Putamen (tissue), 1 donor: Measurements from ENCODE around the gene CCDC85A.

Experiments used
- DNase-seq: peaks from one replicate; pipeline ENCODE4 v3.0.0-alpha.2; 2016; ENCODE audit warnings: low spot score

The CCDC85A gene

DNA sequence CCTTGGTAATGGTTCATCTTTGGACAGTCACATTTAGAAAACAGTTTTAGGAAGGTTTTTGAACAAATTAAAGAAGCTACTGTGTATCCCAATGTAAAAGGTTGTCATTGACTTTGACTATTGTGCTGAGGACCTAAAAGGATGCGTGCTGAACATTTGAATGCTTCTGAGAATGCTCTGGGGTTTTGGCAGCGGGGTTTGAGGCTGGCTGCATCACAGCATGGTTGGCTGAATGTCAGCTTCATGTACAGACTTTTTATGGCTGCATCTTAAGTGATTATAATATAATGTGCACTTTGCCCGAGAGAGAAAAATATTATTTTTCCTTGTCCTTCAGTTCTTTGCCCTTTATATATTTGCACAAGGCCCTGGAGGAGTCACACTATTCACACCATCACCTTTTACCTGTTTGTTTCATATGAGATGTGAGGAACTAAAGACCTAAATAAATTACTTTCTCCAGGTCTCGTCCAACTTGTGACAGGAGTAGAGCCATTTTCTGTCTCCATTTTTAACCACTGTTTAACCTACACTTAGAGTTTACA lies 125.9 kb downstream of the CCDC85A start:
- DNase-seq, result no peak

DNA sequence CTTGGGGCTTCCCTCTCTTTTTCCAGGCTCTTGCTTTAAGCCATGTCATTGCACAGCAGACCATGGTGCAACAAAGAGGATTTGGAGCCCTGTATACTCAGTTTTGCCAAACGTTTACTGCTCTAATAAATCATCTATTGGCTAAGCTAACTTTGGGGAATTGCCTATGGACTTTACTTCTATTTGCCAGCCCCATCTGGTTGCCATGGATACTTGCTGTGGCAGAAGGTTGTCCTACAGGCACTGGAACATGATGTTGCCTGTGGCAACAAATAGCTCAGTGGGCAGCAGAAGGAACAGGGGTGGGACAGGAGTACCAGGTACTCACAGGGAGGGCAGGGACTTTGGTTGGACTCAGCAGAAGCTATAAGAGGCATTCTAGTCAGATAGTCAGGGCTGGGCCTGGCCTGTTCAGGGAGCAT lies 129.7 kb downstream of the CCDC85A start:
- no peak for DNase-seq

DNA sequence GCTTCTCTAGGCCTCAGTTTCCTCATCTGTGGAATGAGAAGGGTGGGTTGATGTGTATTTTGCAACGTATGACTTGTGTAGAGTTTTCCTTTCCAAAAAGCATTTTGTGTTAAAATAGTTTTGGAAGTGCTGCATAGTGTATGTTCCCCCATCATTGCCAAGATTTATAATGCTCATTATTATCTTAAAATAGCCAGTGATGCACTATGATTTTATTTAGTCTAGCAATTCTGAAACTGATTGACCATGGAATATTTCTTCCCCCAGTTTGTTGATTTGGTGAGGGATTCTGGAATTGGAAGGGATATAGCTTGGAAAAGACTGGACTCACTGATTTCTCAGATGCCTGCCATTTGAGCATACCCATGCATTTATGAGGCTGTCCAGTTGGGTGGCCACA lies 130.6 kb downstream of the CCDC85A start:
- DNase-seq, result no peak

DNA sequence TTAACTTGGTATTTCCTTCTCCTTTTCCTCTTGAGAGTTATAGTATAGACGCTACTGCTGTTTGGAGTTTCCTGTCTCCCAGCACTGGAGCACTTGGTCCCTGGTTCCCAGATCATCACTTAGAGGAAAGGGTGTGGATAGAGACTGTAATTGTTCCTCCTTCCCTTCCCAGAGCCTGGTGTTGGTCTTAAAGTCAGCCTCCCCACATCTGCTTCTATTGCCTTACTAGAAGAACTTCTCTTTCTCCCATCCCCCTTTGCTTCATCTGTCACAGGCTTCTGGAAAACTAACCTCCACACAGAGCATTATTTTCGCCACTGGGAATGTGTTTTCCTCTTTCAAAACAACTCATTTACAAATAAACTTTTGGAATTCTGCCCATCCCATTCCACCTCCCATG lies 131.0 kb downstream of the CCDC85A start:
- no peak for DNase-seq

DNA sequence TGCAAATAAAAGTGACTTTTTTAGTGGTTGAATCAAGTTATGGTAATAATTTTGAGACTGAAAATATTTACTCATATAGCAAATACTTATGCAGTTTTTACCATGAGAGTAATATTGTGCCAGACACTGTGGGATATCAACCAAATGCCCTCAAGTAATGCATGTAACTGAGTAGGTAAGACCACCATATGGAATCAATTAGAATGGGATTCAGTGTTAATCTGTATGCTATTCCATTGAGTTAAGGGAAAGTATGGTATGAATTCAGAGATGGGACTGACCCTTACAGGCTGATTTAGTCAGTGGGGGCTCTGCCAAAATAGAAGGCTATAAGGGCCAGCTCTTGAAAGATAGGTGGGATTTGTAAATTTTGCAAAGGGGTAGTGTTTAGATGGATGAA lies 131.6 kb downstream of the CCDC85A start:
- no peak for DNase-seq

DNA sequence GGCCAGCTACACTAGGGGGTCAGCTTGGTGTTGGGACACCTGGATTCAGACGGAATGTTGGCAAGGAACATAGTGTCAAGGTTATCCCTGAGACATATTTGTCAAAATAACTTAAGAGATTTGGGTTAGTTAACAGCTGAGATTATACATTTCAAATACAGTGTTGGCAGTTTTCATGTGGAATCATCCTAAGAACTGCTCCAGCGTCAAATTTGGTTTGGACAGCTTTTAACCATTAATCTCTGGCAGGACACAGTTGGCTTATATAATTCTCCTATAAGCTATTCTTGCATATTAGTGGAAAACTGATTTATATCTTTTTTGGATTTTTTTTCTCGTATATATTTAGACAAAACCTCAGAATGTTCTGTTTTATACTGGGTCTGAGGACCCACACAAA lies 132.2 kb downstream of the CCDC85A start:
- no peak for DNase-seq

DNA sequence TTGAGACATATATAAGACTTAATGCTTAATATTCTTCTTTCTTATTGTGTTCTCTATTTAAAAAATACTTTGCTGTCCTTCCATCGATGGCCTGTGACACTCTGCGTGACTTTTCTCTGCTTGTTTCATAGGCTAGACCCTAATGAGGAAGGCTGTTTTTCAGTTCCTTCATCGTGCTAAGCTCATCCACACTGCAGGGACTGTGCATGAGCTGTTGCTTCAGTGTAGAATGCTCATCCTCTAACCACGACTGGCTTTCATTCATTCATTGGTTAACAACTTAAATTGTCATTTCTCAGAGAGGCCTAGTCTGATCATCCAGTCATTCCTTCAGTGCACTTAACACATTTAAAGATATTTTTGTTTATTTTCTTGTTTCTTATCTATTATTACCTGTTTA lies 134.4 kb downstream of the CCDC85A start:
- DNase-seq, result no peak

DNA sequence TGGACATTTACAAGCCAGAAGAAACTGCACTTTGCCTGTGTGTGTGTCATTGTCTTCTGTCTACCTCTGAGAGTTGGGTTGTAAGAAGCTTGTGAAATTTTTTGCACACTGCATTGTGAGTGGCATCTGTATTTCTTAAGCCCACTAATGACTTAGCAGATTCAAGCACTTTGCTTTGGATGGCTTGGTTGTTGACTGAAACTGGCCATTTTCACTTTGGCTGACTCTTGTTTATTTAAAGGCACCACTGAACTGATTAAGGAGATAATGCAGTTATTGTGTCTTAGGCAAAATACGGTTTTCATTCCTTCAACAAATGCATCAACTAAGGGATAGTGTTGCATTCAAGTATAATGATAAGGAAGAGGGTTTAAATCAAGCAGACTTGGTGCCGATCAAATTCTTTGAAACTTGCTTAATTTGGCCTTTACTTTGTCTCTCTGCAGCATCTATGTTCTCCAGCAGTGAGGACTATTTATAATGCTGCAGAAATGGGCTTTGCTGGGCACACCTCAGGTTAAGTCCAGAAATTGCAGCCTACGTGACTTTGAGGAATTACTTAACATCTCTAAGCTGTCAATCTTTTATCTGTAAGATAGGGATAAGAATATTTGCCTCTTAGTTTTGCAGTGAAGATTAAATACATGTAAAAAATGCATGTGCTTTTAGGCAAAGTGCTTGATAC lies 142.0 kb downstream of the CCDC85A start:
- DNase-seq, result no peak

DNA sequence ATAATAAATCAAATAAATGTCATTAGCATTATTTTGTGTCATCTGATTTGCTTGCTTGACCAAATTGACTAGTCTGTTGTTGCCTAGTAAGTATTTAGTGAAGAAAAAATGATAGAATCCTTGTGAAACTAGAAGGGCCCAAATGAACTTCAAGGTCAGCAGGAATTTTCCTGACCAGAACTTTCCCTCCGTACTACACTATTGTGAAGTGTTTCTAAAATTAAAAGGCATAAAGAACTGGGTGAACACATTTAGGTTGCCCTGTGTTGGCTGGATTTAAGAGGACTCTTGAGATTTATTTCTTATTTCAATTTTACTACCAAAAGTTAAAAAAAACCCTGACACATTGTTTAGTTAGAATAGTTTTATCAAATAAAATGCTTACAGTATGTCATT lies 142.6 kb downstream of the CCDC85A start:
- DNase-seq, result no peak

DNA sequence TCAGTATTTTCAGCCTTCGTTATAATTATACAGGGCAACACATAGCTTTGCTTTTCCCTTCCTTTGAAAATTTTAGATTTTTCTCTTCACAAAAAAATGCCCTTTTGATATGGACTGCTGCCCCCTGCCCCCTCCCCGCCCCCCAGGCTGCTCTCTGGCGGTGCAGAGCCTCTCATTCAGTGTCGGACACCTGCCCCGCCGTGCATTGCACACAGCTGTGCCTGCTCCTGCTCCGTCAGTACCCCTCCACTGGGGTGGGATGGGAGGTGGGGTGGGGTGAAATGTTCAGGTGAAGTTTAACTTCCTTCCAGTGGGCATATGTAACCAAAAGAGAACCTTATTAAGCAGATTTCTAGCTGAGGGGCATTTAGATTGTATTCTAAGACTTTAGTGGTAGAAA lies 148.0 kb downstream of the CCDC85A start:
- DNase-seq, result no peak

DNA sequence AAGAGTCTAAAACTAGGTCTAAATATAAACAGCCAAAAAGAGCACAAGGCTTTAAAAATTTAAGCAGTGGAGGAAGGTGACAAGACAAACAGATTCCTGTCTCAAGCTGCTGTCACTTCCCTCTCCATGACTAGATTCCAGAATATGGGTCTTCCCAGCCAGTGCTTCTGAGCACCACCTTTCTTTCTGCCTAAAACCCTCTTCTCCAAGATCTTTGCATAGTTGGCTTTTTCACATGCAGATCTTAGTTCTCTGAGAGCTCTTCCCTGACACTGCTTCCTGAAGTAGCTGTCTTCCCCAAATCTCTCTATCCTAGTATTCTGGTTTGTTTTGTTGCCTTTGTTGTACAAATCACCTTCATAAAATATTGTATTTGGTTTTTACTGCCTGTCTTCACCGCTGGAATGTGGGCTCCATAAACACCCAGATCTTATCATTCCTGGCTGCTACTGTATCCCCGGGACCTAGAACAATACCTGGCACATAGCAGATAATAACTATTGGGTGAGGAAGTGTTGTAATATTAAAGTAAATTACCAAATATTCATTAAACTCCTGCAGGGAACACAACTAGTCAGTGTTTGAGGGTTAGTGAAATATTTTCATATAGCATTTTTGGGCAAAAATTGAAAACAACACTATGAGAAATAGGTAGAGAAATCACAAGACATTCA lies 150.2 kb downstream of the CCDC85A start:
- DNase-seq, result no peak

DNA sequence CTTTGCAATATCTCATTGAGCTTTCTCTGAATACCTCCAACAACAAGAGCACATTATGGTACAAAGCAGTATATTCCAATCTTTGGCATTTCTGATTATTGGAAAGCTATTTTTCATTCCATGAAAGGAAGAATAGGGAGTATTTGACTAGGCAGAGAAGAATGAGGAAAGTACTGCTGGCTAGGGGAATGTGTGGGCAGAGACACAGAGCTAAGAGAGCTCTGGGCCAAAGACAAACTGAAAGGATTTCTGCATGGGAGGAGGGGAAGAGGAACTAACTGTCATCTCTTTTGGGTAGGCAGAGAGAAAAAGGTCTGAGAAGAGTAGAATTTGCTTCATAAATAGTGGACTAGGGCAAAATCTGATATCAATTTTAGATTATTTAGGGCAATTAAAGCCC lies 150.8 kb downstream of the CCDC85A start:
- DNase-seq, result no peak

DNA sequence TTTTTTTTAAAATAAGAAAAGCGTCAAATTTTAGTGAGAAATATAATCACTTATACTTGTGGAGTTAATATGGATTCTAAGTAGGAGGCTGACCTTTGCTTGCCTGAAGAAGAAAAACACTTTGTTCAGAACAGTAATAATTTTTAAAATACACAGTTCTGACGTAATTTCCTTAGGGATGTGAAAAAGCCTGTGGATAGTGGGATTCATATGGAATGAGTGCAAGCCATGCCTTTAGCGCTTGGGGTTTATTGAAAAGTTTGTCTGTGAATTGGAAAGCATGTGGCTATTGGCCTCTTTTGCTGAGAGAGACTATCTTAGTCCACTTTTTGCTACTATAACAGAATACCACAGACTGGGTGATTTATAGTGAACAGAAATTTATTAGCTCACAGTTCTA lies 151.3 kb downstream of the CCDC85A start:
- DNase-seq, result no peak

DNA sequence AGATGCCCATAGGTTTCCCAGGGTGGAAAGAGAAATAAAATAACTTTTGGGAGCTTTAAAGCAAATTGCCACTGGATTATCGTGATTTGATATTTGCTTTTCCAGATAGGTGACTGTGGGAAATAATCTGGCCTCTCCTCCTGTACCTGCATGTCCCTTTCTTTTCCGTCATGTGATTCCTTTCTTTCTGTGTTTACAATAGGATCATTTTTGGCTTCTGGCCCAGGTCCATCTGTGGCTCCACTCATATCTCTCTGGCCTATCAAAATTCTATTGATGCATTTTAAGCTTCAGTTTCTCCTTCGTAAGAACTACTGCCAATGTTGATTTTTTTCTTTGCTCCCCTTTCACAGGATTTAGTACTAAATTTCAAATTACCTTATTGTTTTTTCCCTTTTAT lies 153.6 kb downstream of the CCDC85A start:
- DNase-seq, result no peak

DNA sequence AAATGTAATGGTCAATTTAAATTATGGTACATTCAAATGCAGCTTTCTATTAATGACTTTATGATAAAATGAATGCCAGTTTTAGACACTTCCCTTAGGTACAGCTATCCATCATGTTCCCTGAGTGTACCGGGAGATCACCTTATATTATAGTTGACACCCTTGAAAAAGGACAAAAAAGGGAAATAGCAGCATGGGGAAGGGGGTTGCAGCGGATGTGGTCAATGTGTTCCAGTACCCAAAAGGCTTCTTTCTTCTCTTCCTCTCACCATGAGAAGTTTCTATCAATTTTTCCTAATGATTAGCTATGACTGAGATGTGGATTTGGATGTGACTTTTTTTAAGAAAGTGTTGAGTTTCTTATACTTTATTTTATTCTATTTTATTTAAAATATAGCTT lies 154.4 kb downstream of the CCDC85A start:
- no peak for DNase-seq

DNA sequence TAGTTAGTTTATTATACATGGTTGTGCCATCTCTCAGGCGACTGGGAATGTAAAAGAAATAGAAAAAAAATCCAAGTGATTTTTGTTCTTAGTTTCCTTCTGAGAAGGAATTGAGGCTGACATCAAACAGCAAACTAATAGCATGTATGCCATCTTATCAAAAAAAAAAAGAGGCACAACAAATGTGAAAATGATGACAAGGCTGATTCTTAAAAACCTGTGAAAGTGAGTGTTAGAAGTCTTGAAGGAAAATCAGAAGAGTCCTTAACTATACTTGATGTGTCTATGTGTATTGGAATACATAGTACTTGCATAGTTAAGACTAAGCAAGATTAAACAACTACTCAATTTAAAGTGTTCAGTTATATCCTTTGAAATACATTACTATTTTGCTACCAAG lies 161.0 kb downstream of the CCDC85A start:
- no peak for DNase-seq

DNA sequence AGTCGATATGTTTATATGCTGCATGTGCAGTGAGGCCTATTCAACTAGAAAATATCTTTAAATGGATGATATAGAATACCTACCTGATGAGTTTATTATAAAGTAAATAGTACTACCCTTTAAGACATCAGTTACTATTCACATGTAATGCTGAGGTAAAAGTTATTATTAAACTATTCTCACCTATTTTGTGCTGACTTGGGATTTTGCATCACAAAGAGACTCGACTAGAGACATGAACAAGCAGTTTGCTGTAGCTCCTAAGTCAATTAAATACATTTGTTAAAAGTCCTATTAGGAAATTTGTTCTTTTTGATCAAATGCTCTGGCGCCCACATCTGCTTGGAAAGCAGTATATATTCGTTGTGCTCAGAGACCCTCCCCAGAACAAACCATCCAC lies 164.1 kb downstream of the CCDC85A start:
- no peak for DNase-seq

DNA sequence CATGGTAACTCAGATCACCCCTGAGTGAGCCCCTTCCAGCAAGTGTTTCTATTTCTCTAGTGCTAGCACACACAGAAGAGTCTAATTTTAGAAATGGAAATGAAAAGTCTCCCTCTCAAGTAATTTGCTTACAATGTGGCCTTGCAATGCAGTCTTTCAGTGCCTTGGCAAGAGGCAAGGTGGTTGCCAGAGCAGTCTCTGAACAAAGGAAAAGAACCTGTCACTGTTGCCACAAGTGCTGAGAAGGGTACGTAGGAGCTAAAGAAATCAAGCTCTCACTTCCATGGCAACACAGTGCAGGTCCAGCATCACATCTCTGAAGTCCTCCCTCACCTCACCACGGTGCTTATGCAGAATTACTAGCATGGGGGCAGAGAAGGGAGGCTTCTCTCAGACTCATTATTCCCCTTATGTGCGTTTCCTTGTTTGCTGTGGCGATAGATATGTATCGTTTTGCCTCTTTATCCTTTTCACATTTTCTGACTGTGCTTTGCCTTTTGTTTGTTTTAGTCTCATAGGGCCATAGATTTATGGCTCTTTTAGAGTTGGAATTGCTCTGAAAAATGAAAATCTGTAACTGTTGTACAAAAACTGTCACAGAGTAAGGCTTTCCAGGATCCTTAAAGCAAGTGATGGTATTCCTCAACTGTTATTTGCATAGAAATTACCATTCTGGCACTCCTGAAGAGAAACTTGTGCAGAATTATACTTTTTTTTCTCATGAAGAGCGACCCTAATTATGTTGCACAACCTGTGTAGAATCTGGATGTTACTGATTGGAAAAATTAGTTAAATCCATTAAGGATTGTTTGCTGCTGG lies 164.8 kb downstream of the CCDC85A start:
- DNase-seq, result no peak

DNA sequence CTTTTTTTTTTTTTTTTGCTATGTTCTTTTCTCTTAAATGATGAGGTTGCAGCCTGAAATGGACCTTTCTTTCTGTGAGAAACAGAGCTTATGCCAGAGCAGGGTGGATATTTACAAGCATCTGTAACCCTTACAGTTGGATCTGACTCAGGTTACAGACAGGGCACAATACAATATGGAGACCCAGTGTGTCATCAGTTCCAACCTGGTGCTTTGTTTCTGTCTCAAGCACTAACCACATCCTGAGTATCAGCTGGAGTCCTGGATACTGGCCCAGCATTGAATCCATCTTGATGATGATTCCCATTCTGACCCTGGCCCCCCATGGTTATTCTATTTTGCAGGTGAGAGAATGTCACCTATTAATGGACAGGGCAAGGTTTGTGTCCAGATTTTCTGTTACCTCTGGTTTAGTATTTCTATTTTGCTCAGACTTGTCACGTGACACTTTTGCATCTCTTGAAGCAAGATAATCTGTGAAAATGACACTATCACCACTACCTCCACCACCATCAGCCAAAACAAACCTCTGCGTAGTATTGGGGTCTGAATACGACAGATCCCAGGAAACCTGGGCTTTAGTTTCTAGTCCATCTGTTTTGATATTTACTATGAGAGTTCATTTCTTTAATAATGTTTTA lies 174.0 kb downstream of the CCDC85A start:
- no peak for DNase-seq

DNA sequence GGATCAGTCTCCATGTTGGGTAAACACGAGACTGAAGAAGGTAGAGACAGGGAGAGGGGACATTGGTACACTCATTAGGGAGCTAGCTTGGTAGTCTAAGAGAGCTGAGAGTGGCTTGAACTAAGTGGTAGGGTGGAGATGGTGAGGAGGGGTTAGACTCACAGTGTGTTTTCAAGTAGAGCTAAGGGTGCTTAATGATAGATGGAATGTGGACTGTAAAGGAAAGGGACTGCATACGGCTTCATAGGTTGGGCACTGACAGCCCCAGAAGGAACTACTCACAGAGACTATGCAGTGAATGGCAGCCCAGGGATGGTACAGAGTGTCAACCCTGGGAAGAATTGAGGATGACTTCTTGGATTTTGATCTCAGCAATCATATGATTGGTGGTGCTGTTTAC lies 178.1 kb downstream of the CCDC85A start:
- DNase-seq, result no peak

DNA sequence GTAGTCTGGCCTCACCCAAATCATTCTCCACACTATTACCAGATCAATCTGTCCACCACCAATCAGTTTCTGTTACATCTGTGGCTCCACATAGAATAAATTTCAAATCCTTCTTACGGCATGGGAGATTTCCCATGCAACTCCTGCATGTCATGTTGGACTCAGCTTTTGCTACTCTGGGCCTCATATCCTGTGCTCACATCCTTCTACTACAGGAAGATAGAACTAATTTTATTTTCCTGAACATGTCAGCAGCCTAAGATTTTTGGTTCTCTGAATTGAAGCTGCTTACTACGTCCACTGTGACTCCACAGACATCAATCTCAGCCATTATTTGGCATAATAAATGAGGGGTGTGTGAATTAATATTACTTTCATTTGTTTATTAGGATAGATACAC lies 181.1 kb downstream of the CCDC85A start:
- DNase-seq, result no peak

DNA sequence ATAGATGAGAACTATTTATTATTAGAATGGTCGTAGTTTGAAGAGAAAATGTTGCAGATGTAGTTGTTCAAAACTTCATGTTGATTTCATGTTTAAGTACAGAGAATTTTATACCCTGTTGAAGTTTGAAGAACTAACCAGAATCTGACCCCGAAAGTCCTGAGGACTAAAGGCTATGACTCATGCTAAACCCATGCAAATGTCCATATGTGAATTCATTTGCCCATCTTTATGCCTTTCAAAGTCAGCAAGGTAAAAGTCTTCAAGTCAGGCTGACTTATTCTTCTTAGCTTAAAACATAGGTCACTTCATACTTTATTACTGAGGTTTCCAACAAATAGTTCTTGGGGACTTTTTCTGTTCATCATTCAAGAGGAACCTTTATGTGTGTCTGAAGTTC lies 185.5 kb downstream of the CCDC85A start:
- no peak for DNase-seq
